ENCODE results near the gene NRXN3. TPM values are rescaled to one million over a fixed set of nuclear protein-coding genes. Genes with fewer than 3 reads are reported as not detected.

Gene NRXN3
- total and polyA plus RNA-seq, 8 donors: 0.29 to 41.1 (median 9.1) TPM

GRCh38 chr14:78363008-78363407 is 192.8 kb downstream of the NRXN3 start:
- DNase-seq: no peak
- no peak for TF ChIP-seq POLR2AphosphoS5 (IDR thresholded peaks at IDR 0.05)
- TF ChIP-seq POLR2A (IDR thresholded peaks at IDR 0.05): no peak
- no peak for TF ChIP-seq EP300 (IDR thresholded peaks at IDR 0.05)
- no peak for TF ChIP-seq CTCF (IDR thresholded peaks at IDR 0.05)
- Histone ChIP-seq H3K4me3 (no peak overlapping the region), H3K4me1 (no peaks in the 10 kb centered on the region), H3K36me3 (no peaks in the 10 kb centered on the region), H3K9me3 (no peaks in the 10 kb centered on the region), H3K27me3 (no peaks in the 10 kb centered on the region), H3K27ac (no peak overlapping the region)
- intact Hi-C loops (cut with DNase I; ENCODE audit: low total_unique reads): no loop called here
- 73 to 89% (median 86%) methylated on average over 4 of the region's 4 CpGs for WGBS, 5 donors

DNA sequence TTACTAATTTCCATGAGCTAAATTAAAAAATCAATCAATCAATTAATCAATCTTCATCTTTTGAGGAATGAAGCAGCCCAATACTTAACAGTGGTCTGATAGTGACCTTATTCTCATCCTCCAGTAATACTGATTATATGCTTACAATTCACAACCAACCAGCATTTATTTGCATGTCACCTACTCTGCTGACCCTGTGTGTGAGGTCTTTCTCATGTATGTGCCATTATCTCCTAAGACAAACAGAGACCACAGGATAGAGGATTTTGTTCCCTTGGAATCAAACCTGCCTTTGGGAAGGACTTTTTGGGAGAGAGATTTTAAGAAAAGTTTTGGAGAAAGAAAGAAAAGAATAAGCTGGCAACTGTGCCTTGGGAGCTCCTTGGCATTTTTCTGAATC is 197.2 kb downstream of the NRXN3 start:
- intact Hi-C loops (cut with DNase I; ENCODE audit: low total_unique reads): no loop called here
- TF ChIP-seq CTCF (IDR thresholded peaks at IDR 0.05): no peak
- TF ChIP-seq POLR2A (IDR thresholded peaks at IDR 0.05): no peak
- TF ChIP-seq POLR2AphosphoS5 (IDR thresholded peaks at IDR 0.05): no peak
- no peak for TF ChIP-seq EP300 (IDR thresholded peaks at IDR 0.05)
- Histone ChIP-seq H3K9me3 (no peaks in the 10 kb centered on the region), H3K36me3 (no peaks in the 10 kb centered on the region), H3K27me3 (no peaks in the 10 kb centered on the region), H3K4me3 (no peak overlapping the region), H3K27ac (no peak overlapping the region), H3K4me1 (no peaks in the 10 kb centered on the region)
- DNase-seq: no peak

GRCh38 chr14:78383060-78383459 is 212.9 kb downstream of the NRXN3 start:
- DNase-seq: no peak
- Histone ChIP-seq H3K27ac (no peak overlapping the region), H3K9me3 (peaks cover 0 to 4% (median 0%) of the 10 kb centered on the region in 4 donors), H3K36me3 (no peaks in the 10 kb centered on the region), H3K27me3 (no peaks in the 10 kb centered on the region), H3K4me3 (no peak overlapping the region), H3K4me1 (no peaks in the 10 kb centered on the region)
- WGBS, 5 donors: 63 to 80% (median 71%) methylated on average over 3 of the region's 3 CpGs
- intact Hi-C loops (cut with DNase I; ENCODE audit: low total_unique reads): no loop called here
- TF ChIP-seq POLR2AphosphoS5 (IDR thresholded peaks at IDR 0.05) (no peak), EP300 (IDR thresholded peaks at IDR 0.05) (no peak), CTCF (IDR thresholded peaks at IDR 0.05) (no peak), POLR2A (IDR thresholded peaks at IDR 0.05) (no peak)

- 15 to 44% (median 31%) methylated on average over 1 of the region's 1 CpG for WGBS, 5 donors
- intact Hi-C loops (cut with DNase I; ENCODE audit: low total_unique reads): no loop called here
- peaks cover 0 to 7% (median under 1%) of the 10 kb centered on the region in 3 donors for H3K27me3 ChIP-seq
These were observed 228.0 kb downstream of the NRXN3 start for GRCh38 chr14:78398216-78398615.

More at GRCh38 chr14:78398216-78398615, 228.0 kb downstream of the NRXN3 start:
- Histone ChIP-seq H3K4me1 (no peaks in the 10 kb centered on the region), H3K36me3 (no peaks in the 10 kb centered on the region), H3K27ac (no peak overlapping the region), H3K9me3 (no peaks in the 10 kb centered on the region), H3K4me3 (no peak overlapping the region)
- TF ChIP-seq POLR2A (IDR thresholded peaks at IDR 0.05) (no peak), CTCF (IDR thresholded peaks at IDR 0.05) (no peak), POLR2AphosphoS5 (IDR thresholded peaks at IDR 0.05) (no peak), EP300 (IDR thresholded peaks at IDR 0.05) (no peak)
- no peak for DNase-seq

All from stomach (tissue), 9 donors.